Smooth muscle cell (in vitro differentiated cells): ENCODE measurements around the gene SLC27A4. TPM values are rescaled to one million over a fixed set of nuclear protein-coding genes. Genes with fewer than 3 reads are reported as not detected.

Source experiments
- DNase-seq: peaks from one replicate; lab custom pipeline; 2025; ENCODE audit not compliant: unreplicated experiment; lab: John Stamatoyannopoulos, UW
- H2AFZ ChIP-seq: fragments of 200-600 bp; sonication (generic); 2 replicates; pipeline ENCODE4 v1.6.0; 2016; ENCODE audit warnings: antibody characterized with exemption, low read depth, mild to moderate bottlenecking
- H3F3A ChIP-seq: fragments of 200-600 bp; sonication (generic); 2 replicates; pipeline ENCODE4 v1.6.0; 2017; ENCODE audit warnings: antibody characterized with exemption, low read depth
- H3K27ac ChIP-seq: fragments of 200-600 bp; sonication (generic); 2 replicates; pipeline ENCODE4 v1.5.1; 2016; ENCODE audit warnings: low read depth, mild to moderate bottlenecking
- H3K27me3 ChIP-seq: fragments of 200-600 bp; sonication (generic); 2 replicates; pipeline ENCODE4 v1.6.1; 2016; ENCODE audit warnings: low read depth, mild to moderate bottlenecking
- H3K36me3 ChIP-seq: fragments of 200-600 bp; sonication (generic); 2 replicates; pipeline ENCODE4 v1.5.1; 2016; ENCODE audit warnings: low read depth
- H3K4me1 ChIP-seq: fragments of 200-600 bp; sonication (generic); 2 replicates; pipeline ENCODE4 v1.5.1; 2016; ENCODE audit warnings: low read depth
- H3K4me2 ChIP-seq: fragments of 200-600 bp; sonication (generic); 2 replicates; pipeline ENCODE4 v1.6.0; 2016; ENCODE audit warnings: mild to moderate bottlenecking
- H3K4me3 ChIP-seq: fragments of 200-600 bp; sonication (generic); 2 replicates; pipeline ENCODE4 v1.5.1; 2016; ENCODE audit warnings: mild to moderate bottlenecking
- H3K79me2 ChIP-seq: fragments of 200-600 bp; sonication (generic); 2 replicates; pipeline ENCODE4 v1.6.0; 2016; ENCODE audit warnings: low read depth, mild to moderate bottlenecking
- H3K9ac ChIP-seq: fragments of 200-600 bp; sonication (generic); 2 replicates; pipeline ENCODE4 v1.6.0; 2016; ENCODE audit warnings: low read depth
- H3K9me3 ChIP-seq: fragments of 200-600 bp; sonication (generic); replicated peaks from 2 replicates; pipeline ENCODE4 v1.5.1; 2016; ENCODE audit warnings: low read depth
- H4K20me1 ChIP-seq: fragments of 200-600 bp; sonication (generic); 2 replicates; pipeline ENCODE4 v1.6.0; 2016; ENCODE audit warnings: low read depth
- WGBS: methylation state at CpG from one replicate; pipeline ENCODE4 v1.1.7; 2016; ENCODE audit warnings: low lambda C conversion rate; 5-methylcytosine and 5-hydroxymethylcytosine counted together
- polyA plus RNA-seq: library from polyadenylated mRNA; unstranded; fragments of >200 nt; fragmentation: Nextera tagmentation; extraction: Ambion mirVana; gene quantifications from 2 replicates; pipeline ENCODE4 v1.2.1, GENCODE V29; 2016
- total RNA-seq: library from RNA; depleted of rRNA; stranded (reverse); fragments of >200 nt; gene quantifications from 2 replicates; pipeline ENCODE4 v1.2.3, GENCODE V29; 2014
- TF ChIP-seq, protein P1 (sequence below): fragments of 200-600 bp; sonication (generic); IDR thresholded peaks from 2 replicates; pipeline ENCODE4 v1.5.1; 2017; ENCODE audit warnings: borderline replicate concordance, mild to moderate bottlenecking, antibody characterized with exemption; ENCODE audit not compliant: insufficient read depth, poor library complexity, severe bottlenecking

The SLC27A4 gene
- total and polyA plus RNA-seq, 2 experiments from 2014 or later: 10.3 to 10.4 TPM

DNA sequence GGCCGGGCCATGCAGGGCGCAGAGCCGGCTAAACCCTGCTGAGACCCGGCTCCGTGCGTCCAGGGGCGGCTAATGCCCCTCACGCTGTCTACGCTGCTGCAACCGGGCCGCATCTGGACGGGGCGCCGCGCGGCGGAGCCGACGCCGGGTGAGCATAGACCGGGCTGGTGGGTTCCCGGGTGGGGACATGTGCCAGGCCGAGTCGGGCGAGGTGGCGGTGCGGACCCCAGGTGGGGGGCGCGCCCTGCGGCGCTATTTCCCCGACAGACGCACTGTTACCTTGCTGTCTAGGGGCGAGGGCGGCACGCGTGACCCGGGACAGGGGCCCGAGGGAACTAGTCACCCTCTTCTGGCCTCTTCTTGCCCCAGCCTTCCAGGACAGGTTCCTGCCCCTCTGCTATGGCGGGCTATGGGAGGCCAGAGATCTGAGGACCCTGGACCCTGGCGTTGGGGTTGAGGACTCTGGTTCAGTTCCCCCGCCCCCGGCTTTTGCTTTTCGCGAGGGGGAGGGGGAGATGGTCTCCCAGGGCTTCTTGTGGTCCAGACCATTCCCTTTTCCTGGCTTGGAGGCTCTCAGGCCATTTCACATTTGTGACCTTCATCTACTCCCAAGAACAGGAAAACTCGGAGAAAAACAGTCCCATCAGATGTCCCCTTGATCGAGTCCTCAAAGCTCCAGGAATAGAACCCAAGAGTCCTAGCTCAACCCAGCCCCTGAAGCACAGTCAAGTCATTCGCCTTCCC lies 536 bp downstream of the SLC27A4 start:
- no peaks in the 10 kb centered on the region for H4K20me1 ChIP-seq
- no peaks in the 10 kb centered on the region for H3F3A ChIP-seq
- no peaks in the 10 kb centered on the region for H3K9me3 ChIP-seq
- H3K4me3 ChIP-seq: peak overlapping the region; percentile 85
- peak overlapping the region; percentile 35 for H3K9ac ChIP-seq
- no peaks in the 10 kb centered on the region for H3K4me1 ChIP-seq
- WGBS: 1% methylated on average over 29 of the region's 48 CpGs
- H3K36me3 ChIP-seq: no peaks in the 10 kb centered on the region
- TF ChIP-seq, protein P1, sequence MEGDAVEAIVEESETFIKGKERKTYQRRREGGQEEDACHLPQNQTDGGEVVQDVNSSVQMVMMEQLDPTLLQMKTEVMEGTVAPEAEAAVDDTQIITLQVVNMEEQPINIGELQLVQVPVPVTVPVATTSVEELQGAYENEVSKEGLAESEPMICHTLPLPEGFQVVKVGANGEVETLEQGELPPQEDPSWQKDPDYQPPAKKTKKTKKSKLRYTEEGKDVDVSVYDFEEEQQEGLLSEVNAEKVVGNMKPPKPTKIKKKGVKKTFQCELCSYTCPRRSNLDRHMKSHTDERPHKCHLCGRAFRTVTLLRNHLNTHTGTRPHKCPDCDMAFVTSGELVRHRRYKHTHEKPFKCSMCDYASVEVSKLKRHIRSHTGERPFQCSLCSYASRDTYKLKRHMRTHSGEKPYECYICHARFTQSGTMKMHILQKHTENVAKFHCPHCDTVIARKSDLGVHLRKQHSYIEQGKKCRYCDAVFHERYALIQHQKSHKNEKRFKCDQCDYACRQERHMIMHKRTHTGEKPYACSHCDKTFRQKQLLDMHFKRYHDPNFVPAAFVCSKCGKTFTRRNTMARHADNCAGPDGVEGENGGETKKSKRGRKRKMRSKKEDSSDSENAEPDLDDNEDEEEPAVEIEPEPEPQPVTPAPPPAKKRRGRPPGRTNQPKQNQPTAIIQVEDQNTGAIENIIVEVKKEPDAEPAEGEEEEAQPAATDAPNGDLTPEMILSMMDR: no peak
- peak overlapping the region; percentile 83 for H3K4me2 ChIP-seq
- no peak for DNase-seq
- H2AFZ ChIP-seq: peak overlapping the region; percentile 72
- H3K27ac ChIP-seq: no peak overlapping the region
- no peaks in the 10 kb centered on the region for H3K27me3 ChIP-seq
- H3K79me2 ChIP-seq: no peaks in the 10 kb centered on the region

- peak overlapping the region; percentile 85 for H3K4me3 ChIP-seq
- peak overlapping the region; percentile 83 for H3K4me2 ChIP-seq
- TF ChIP-seq, protein P1: peak; percentile 48
- DNase-seq: peak; percentile 11
- H3K79me2 ChIP-seq: no peaks in the 10 kb centered on the region
- H3K9me3 ChIP-seq: no peaks in the 10 kb centered on the region
- no peaks in the 10 kb centered on the region for H3F3A ChIP-seq
- no peaks in the 10 kb centered on the region for H3K4me1 ChIP-seq
- H4K20me1 ChIP-seq: no peaks in the 10 kb centered on the region
- H2AFZ ChIP-seq: peak overlapping the region; percentile 43
- H3K9ac ChIP-seq: no peak overlapping the region
- 31% methylated on average over 13 of the region's 13 CpGs for WGBS
- no peak overlapping the region for H3K27ac ChIP-seq
- no peaks in the 10 kb centered on the region for H3K27me3 ChIP-seq
- no peaks in the 10 kb centered on the region for H3K36me3 ChIP-seq
Measured at GRCh38 chr9:128341435-128341849, 1.1 kb downstream of the SLC27A4 start.

DNA sequence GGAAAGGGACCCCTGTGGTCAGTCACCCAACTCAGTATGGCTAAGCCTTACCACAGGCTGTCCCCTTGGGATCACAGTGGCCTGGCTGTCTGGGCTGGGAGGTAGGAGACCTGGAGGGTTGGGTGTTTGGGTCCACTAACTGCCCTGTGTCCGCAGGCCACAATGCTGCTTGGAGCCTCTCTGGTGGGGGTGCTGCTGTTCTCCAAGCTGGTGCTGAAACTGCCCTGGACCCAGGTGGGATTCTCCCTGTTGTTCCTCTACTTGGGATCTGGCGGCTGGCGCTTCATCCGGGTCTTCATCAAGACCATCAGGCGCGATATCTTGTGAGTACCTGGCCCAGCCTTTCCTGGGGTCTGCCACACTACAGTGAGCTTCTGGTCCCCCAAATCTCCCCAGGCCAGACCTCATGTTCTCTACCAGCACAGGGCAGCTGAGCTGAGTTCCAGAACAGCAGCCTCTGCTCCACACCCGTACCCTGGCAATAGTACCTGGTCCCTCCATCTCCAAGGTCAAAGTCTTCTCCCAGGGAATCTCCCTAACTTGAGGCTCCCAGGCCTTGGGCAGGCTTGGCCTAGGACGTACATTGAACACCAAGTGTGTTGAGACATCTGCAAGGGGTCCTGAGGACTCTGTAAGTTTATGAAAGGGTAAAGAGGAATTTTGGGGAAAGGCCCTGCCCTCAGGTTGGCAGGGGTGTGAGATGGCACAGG lies 2.8 kb downstream of the SLC27A4 start:
- no peak overlapping the region for H3K4me2 ChIP-seq
- no peak overlapping the region for H3K27ac ChIP-seq
- H3K9ac ChIP-seq: no peak overlapping the region
- no peaks in the 10 kb centered on the region for H3K27me3 ChIP-seq
- no peaks in the 10 kb centered on the region for H3K36me3 ChIP-seq
- no peak overlapping the region for H3K4me3 ChIP-seq
- no peaks in the 10 kb centered on the region for H4K20me1 ChIP-seq
- H3K4me1 ChIP-seq: no peaks in the 10 kb centered on the region
- no peak for DNase-seq
- TF ChIP-seq, protein P1: no peak
- over 99% methylated on average over 8 of the region's 8 CpGs for WGBS
- no peak overlapping the region for H2AFZ ChIP-seq
- H3K79me2 ChIP-seq: no peaks in the 10 kb centered on the region
- H3K9me3 ChIP-seq: no peaks in the 10 kb centered on the region
- no peaks in the 10 kb centered on the region for H3F3A ChIP-seq
